Epithelial cell of proximal tubule (primary cell): ENCODE results near the gene CTLA4. TPM values are rescaled to one million over a fixed set of nuclear protein-coding genes. Genes with fewer than 3 reads are reported as not detected.
"Not testable (repeated sequence)": the region's sequence is repeated elsewhere in the genome, so short reads cannot be mapped to it uniquely, and the experiment has no call there.

Experiments
- DNase-seq: peaks from one replicate; pipeline ENCODE4 v3.0.0-alpha.2; 2011; ENCODE audit warnings: low read depth
- H3K4me3 ChIP-seq: 2 replicates; pipeline ENCODE4 v1.5.1; 2011; ENCODE audit warnings: low read depth, mild to moderate bottlenecking, low read length
- CTCF ChIP-seq: conservative IDR thresholded peaks from 2 replicates; pipeline ENCODE4 v1.5.1; 2012; ENCODE audit warnings: low read depth, mild to moderate bottlenecking, low read length
- total RNA-seq: library from RNA; depleted of rRNA; stranded (reverse); fragments of >200 nt; gene quantifications from 2 replicates; pipeline ENCODE4 v1.2.3, GENCODE V29; 2015

The CTLA4 gene
- total RNA-seq, 1 donor from 2014 or later = not detected

- no peak for DNase-seq
- H3K4me3 ChIP-seq = no peak overlapping the region
- TF ChIP-seq CTCF = no peak
Observed at GRCh38 chr2:203875471-203875870, 7.9 kb downstream of the CTLA4 start.

- H3K4me3 ChIP-seq = no peak overlapping the region
- DNase-seq = no peak
- TF ChIP-seq CTCF = no peak
Observed at GRCh38 chr2:203876328-203876727, 8.8 kb downstream of the CTLA4 start.

- no peak overlapping the region for H3K4me3 ChIP-seq
- DNase-seq = no peak
- no peak for TF ChIP-seq CTCF
Observed at GRCh38 chr2:203878063-203878462, 10.5 kb downstream of the CTLA4 start.

GRCh38 chr2:203880557-203881125 is 13.1 kb downstream of the CTLA4 start:
- H3K4me3 ChIP-seq = no peak overlapping the region
- TF ChIP-seq CTCF = no peak
- no peak for DNase-seq

- DNase-seq, H3K4me3 ChIP-seq: not testable (repeated sequence)
Observed at GRCh38 chr2:203881185-203881584, 13.6 kb downstream of the CTLA4 start.

- no peak for TF ChIP-seq CTCF
- DNase-seq = no peak
- no peak overlapping the region for H3K4me3 ChIP-seq
Observed at GRCh38 chr2:203882551-203882950, 15.0 kb downstream of the CTLA4 start.

- no peak for DNase-seq
- no peak for TF ChIP-seq CTCF
- no peak overlapping the region for H3K4me3 ChIP-seq
Observed at GRCh38 chr2:203886661-203887151, 19.1 kb downstream of the CTLA4 start.
